IPS-15b (cell line): ENCODE measurements around the gene CROCC2.

ENCODE experiments used
- H3K27me3 ChIP-seq: one replicate; pipeline ENCODE4 v1.6.1; 2013; ENCODE audit warnings: low read length; ENCODE audit not compliant: control insufficient read depth, insufficient read depth
- H3K36me3 ChIP-seq: one replicate; pipeline ENCODE4 v1.6.1; 2013; ENCODE audit warnings: low read length; ENCODE audit not compliant: control insufficient read depth, insufficient read depth
- H3K4me1 ChIP-seq: one replicate; pipeline ENCODE4 v1.6.1; 2013; ENCODE audit warnings: mild to moderate bottlenecking, low read length; ENCODE audit not compliant: control insufficient read depth, insufficient read depth
- H3K4me3 ChIP-seq: one replicate; pipeline ENCODE4 v1.5.1; 2013; ENCODE audit warnings: low read depth, low read length
- H3K9ac ChIP-seq: one replicate; pipeline ENCODE4 v1.6.1; 2013; ENCODE audit warnings: low read depth, mild to moderate bottlenecking, low read length
- H3K9me3 ChIP-seq: one replicate; pipeline ENCODE4 v1.6.1; 2013; ENCODE audit warnings: mild to moderate bottlenecking, low read length; ENCODE audit not compliant: control insufficient read depth, insufficient read depth

CROCC2 gene

DNA sequence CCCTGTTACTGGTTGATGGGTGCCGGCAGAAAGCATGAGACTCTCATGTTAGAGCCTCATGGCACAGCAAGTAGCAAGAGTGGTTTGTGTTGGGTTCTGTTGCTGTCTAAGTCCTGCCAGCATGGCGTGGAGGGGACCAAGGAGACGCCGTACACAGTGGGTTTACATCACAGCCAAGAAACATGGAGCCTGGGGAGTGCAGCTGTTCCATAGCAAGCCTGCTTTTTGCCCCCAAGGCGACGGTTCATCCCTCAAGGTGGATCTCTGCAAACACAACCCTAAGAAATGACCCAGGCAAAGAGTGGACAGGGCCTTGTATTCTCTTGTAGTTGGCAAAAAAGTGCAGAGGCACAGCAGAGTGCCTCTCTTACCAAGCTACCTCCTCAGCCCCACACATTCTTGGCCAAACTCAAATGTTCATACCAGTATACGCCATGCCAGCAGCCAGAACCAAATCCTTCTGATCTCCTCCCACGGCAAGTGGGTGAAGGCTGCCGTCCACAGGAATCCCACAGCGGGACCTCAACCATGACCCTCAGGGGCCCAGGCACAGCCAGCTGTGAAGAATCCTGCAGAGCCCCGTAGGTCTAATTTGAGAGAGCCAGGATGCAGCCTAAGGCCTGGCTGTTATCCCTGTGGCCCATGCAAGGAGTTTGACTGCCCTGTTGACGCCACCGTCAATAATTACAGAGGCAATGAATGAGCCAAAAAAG lies 111.2 kb downstream of the CROCC2 start:
- Histone ChIP-seq H3K27me3 (no peaks in the 10 kb centered on the region), H3K4me3 (no peak overlapping the region), H3K9ac (no peak overlapping the region), H3K36me3 (no peaks in the 10 kb centered on the region), H3K9me3 (no peaks in the 10 kb centered on the region), H3K4me1 (no peaks in the 10 kb centered on the region)

DNA sequence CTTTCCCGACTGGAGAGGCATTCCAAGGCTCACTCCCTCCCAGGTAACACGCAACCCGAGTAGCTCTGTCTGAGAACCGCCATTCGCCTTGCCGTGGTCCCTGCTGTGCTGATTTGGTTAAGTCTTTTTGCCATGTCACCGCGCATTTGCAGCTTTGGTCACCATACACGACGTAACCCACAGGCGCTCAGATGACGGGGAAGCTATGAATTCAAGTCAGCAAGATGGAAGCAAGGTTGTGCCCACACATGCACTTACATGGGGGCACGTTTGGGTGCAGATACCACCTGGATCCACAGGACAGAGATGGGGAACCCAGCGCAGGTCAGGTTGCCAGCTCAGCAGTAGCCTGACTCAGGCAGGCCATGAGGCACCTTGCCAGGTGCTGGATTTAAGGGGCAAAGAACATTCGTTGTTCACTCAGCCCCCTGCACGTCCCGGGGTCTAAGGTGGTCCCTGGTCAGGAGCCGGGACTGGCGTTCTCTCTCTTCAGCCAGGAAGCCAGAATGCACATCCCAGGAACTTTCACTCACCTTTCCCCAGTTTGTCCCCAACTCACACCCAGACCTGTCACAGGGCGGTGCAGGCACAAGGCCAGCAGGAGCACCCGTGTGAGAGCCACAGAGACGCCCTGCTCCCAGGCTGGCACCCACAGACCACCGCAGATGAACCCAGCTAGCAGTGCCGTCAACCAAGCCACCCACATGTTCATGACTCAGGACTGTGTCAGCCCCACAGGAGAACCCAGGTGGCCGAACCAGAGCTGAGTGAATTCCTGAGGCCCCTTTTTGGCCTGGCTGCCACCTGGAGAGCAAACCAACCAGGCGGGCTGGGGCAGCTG lies 112.1 kb downstream of the CROCC2 start:
- Histone ChIP-seq H3K4me3 (no peak overlapping the region), H3K4me1 (no peaks in the 10 kb centered on the region), H3K9me3 (no peaks in the 10 kb centered on the region), H3K27me3 (no peaks in the 10 kb centered on the region), H3K9ac (no peak overlapping the region), H3K36me3 (no peaks in the 10 kb centered on the region)

DNA sequence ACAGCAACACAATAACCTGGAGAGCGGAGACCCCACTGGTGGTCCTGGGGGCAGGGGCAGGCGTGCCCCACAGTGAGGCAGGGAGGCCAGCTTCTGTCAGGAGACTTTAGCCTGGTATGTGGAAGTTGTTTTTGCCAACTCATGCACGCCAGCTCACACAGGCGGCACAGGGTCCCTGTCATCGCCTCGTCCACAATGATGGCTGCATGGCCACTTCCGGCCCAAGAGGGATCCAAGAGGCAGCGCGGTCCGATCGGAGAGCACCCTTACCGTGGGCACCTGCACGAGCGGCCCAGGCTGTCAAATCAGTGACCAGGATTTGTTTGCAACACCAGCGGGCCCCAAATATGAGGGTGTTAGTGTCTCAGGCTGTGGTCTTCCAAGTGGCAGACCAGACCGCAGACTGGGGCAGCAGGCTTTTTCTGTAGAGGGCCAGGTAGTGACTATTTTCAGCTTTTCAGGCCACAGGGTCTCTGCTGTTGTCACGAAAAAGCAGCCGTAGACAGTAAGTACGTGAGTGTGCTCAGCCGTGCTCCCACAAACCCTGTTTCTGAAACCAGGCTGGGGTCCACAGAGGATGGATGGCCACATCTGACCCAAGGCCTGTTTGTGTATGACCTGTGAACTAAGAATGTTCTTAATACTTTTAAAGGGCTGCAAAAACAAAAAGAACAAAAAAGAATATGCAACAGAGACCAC lies 113.5 kb downstream of the CROCC2 start:
- Histone ChIP-seq H3K27me3 (no peaks in the 10 kb centered on the region), H3K4me1 (no peaks in the 10 kb centered on the region), H3K9ac (no peak overlapping the region), H3K4me3 (no peak overlapping the region), H3K9me3 (no peaks in the 10 kb centered on the region), H3K36me3 (no peaks in the 10 kb centered on the region)

DNA sequence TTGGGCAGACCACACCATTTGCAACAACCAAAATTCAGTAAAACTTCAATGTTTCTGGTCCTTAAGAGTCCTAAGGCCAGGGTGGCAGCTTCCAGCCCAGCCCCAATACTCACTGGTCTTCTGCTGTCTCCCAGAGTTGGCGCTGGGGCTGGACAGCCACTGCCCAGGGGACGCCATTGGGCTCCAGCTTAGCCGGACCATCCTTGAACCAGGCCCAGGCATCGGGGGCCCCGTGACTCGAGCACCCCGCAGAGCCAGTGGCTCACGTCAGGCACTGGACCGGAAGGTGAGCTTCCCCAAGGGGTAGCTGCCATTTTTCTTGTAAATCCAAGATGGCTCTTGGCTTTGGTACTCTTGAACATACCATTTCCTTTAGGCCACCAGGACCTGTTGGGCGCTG lies 114.1 kb downstream of the CROCC2 start:
- no peaks in the 10 kb centered on the region for H3K36me3 ChIP-seq
- no peaks in the 10 kb centered on the region for H3K4me1 ChIP-seq
- H3K9ac ChIP-seq = no peak overlapping the region
- no peaks in the 10 kb centered on the region for H3K27me3 ChIP-seq
- H3K9me3 ChIP-seq = peaks cover 1% of the 10 kb centered on the region
- no peak overlapping the region for H3K4me3 ChIP-seq

DNA sequence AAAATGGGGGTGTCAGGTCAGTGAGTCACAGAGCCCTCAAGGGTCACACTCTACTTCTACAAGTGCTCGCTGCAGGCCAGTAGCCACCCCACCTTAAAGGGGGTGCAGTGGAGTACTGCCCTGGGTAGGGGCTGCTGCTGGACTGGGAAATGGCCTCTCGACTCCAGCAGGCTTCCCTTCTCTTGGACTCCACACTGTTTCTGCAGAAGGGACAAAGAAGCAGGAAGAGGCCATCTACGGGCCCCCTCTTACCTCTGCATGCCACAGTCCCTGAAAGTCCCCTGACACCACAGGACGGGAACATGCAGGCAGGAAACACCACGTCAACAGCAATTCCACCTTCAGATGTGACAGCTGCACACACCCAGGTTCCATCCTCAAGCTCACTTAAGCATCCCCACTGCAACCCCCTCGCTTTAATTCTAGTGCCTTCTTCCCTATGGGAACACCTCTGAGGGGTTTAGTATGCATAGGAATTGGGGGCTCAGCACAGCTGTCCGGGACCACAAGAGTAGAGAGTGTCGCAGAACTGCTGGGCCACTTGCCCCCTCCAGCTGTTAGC lies 114.6 kb downstream of the CROCC2 start:
- H3K4me1 ChIP-seq = no peaks in the 10 kb centered on the region
- H3K4me3 ChIP-seq = no peak overlapping the region
- no peaks in the 10 kb centered on the region for H3K27me3 ChIP-seq
- no peak overlapping the region for H3K9ac ChIP-seq
- H3K36me3 ChIP-seq = no peaks in the 10 kb centered on the region
- peaks cover 3% of the 10 kb centered on the region for H3K9me3 ChIP-seq

DNA sequence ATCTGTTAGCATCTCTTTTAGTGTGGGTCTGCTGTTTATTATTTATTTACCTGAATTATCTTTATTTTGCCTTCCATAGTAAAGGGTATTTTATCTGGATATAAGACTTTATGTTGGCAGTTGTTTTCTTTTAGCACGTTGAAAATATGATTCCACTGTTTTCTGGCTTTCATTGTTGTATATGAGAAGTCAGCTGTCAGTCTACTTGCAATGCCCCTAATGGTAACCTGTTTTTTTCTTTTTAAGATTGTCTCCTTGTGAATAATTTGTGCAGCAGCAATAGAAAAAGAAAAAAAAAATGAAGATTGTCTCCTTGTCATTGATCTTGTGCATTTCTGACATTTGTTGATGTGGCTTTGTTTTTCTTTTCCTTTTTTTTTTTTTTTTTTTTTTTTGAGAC lies 119.5 kb downstream of the CROCC2 start:
- Histone ChIP-seq H3K4me1 (no peaks in the 10 kb centered on the region), H3K36me3 (no peaks in the 10 kb centered on the region), H3K27me3 (no peaks in the 10 kb centered on the region), H3K4me3 (no peak overlapping the region), H3K9me3 (peaks cover 3% of the 10 kb centered on the region), H3K9ac (no peak overlapping the region)

DNA sequence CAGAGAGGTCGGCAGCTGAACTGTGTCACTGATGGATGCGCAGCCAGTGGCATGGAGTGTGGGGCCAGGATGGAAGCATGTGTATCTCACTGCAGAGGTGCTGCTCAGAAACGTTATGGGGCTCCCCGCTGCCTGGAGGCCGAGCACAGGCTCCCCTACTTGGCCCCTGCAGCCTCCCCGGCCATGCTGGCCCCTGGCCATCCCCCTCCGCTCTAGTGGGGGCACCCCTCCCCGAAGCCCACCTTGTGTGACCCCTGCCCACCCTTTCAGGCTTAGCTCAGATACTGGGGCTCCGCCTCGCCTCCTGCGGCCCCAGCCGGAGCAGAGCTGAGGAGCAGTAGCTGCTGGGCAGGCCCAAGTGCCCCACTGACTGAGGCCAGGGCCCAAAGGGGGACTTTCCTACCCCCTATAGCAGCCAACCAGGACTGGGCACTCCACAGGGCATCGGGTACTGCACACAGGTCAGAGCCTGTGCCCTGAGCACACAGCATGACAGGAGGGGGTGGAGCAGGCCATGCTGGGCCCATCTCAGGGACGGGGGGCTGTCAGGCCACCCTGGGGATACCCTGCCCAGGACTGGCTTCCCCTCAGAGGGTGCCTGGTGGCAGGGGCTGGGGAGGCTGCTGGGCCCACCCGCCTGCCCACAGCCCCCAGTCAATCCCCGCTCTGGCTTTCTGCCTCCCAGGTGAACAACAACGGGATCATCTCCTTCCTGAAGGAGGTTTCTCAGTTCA lies 123.6 kb downstream of the CROCC2 start:
- no peak overlapping the region for H3K9ac ChIP-seq

DNA sequence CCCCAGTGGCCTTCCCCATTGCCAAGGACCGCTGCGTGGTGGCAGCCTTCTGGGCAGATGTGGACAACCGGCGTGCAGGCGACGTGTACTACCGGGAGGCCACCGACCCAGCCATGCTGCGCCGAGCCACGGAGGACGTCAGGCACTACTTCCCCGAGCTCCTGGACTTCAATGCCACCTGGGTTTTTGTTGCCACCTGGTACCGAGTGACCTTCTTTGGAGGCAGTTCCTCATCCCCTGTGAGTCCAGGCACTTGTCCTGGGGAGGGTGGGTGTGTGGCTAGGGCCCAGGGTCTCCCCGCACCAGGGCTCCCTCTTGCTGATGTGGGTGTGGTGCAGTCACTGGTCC lies 124.2 kb downstream of the CROCC2 start:
- H3K9me3 ChIP-seq = peaks cover under 1% of the 10 kb centered on the region
- no peak overlapping the region for H3K4me3 ChIP-seq
- H3K27me3 ChIP-seq = peaks cover 7% of the 10 kb centered on the region
- no peaks in the 10 kb centered on the region for H3K4me1 ChIP-seq
- H3K36me3 ChIP-seq = no peaks in the 10 kb centered on the region
- no peak overlapping the region for H3K9ac ChIP-seq

More for the DNA sequence above, 123.6 kb downstream of the CROCC2 start:
- Histone ChIP-seq H3K9me3 (peaks cover 3% of the 10 kb centered on the region), H3K4me1 (no peaks in the 10 kb centered on the region), H3K4me3 (no peak overlapping the region), H3K36me3 (no peaks in the 10 kb centered on the region), H3K27me3 (peaks cover 2% of the 10 kb centered on the region)

DNA sequence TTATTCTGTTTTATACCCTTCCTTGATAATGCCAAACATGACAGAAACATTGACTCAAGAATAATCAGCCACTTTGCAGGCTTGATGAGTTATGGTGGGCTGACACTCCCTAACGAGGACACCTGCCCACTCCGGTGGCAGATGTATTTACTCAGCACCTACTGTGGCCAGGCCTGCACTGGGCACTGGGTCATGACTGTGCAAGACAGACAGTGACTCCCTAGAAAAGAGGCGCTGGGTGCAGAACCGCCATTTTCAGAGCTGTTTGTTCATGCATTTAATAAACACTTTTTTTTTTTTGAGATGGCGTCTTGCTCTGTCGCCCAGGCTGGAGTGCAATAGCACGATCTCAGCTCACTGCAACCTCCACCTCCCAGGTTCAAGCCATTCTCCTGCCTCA lies 124.7 kb downstream of the CROCC2 start:
- Histone ChIP-seq H3K4me1 (no peaks in the 10 kb centered on the region), H3K4me3 (no peak overlapping the region), H3K9me3 (no peaks in the 10 kb centered on the region), H3K27me3 (peaks cover 7% of the 10 kb centered on the region), H3K36me3 (no peaks in the 10 kb centered on the region), H3K9ac (no peak overlapping the region)

DNA sequence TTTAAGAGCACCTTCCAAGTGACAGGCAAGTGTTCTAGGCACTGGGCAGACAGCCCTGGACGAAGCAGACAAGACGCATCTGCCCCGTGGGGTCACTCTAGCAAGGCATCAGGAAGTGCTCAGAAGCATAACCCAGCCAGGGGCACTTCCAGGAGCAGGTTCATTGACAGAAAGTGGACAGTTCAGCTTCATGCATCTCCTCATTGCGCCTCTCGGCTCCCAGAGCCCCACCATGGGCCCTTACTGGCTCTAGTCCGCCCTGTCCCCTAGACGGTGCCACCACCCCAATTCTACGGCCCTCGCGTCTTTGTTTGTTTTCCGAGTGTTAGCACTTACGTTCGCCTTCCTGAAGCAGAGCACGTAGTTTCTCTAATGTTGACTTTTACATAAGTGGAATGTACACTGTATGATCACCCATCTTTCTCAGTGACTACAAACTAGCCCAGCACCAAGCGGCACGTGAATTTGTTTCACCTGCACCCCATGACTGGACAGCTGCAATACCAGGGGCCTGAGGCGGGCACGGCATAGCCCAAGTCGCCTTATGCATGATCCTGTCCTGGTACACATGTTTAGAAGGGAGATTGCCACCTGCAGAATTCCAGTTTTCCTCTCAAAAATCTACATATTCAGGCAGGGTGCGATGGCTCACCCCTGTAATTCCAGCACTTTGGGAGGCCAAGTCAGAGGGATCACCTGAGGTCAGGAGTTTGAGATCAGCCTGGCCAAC lies 125.5 kb downstream of the CROCC2 start:
- no peaks in the 10 kb centered on the region for H3K4me1 ChIP-seq
- H3K9me3 ChIP-seq = no peaks in the 10 kb centered on the region
- H3K9ac ChIP-seq = no peak overlapping the region
- no peak overlapping the region for H3K4me3 ChIP-seq
- H3K27me3 ChIP-seq = peaks cover 7% of the 10 kb centered on the region
- H3K36me3 ChIP-seq = no peaks in the 10 kb centered on the region
